GM04503 (cell line): Measurements from ENCODE around the gene MRLN.
"Not testable (repeated sequence)": the region's sequence is repeated elsewhere in the genome, so short reads cannot be mapped to it uniquely, and the experiment has no call there.

Experiments
- DNase-seq: peaks from one replicate; pipeline ENCODE4 v3.0.0-alpha.2; 2012; ENCODE audit warnings: low read depth

Gene MRLN

GRCh38 chr10:59753267-59753666 lies at the start of gene MRLN:
Gene MRLN, minus strand, starts transcription at chr10:59753455.
- DNase-seq: no peak

GRCh38 chr10:59801171-59801570 lies 47.9 kb upstream of the MRLN start:
- no peak for DNase-seq

- DNase-seq: peak; percentile 1
These were observed 46.2 kb upstream of the MRLN start for GRCh38 chr10:59799421-59799820.

DNA sequence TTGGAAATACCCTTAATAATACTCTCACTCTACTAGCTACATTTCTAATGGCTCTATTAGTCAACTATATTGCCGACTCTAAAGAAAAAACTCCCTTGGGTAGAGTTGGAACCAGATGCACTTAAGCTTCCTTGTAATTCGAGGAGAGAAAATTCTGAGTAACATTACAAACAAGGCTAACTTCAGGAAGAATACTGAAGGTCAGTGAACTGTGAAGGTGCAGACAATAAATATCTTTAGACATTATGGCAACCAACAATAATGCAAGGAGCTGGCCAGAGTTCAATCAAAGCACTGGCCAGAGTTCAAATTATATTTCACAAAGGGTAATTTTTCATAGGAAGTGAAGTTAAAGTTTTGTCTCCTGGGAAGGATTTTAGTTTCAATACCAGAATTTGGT lies 40.7 kb upstream of the MRLN start:
- DNase-seq: no peak

- no peak for DNase-seq
These were observed 39.6 kb upstream of the MRLN start for GRCh38 chr10:59792812-59793211.

- DNase-seq: no peak
These were observed 38.3 kb upstream of the MRLN start for GRCh38 chr10:59791601-59792000.

GRCh38 chr10:59790080-59790479 lies 36.8 kb upstream of the MRLN start:
- DNase-seq: not testable (repeated sequence)

- not testable (repeated sequence) for DNase-seq
These were observed 35.7 kb upstream of the MRLN start for GRCh38 chr10:59788914-59789313.

DNA sequence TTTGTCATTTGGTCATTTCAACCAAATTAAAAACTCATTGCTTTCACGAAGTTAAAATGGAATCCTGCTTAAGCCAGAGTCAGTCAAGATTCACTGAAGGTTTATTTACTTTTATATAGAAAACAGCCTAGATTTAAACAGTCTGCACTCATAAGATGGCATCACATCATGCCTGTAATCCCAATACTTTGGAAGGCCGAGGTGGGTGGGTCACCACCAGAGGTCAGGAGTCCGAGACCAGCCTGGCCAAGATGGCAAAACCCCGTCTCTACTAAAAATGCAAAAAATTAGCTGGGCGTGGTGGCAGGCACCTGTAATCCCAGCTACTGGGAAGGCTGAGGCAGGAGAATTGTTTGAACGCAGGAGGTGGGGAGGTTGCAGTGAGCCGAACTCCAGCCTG lies 33.8 kb upstream of the MRLN start:
- DNase-seq: not testable (repeated sequence)

DNA sequence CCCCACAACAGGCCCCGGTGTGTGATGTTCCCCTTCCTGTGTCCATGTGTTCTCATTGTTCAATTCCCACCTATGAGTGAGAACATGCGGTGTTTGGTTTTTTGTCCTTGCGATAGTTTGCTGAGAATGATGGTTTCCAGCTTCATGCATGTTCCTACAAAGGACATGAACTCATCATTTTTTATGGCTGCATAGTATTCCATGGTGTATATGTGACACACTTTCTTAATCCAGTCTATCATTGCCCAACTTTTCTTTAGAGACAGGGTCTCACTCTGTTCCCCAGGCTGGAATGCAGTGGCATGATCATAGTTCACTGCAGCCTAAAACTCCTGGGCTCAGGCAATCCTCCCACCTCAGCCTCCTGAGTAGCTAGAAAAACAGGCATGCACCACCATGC lies 32.2 kb upstream of the MRLN start:
- not testable (repeated sequence) for DNase-seq

GRCh38 chr10:59781511-59781910 lies 28.3 kb upstream of the MRLN start:
- no peak for DNase-seq

DNA sequence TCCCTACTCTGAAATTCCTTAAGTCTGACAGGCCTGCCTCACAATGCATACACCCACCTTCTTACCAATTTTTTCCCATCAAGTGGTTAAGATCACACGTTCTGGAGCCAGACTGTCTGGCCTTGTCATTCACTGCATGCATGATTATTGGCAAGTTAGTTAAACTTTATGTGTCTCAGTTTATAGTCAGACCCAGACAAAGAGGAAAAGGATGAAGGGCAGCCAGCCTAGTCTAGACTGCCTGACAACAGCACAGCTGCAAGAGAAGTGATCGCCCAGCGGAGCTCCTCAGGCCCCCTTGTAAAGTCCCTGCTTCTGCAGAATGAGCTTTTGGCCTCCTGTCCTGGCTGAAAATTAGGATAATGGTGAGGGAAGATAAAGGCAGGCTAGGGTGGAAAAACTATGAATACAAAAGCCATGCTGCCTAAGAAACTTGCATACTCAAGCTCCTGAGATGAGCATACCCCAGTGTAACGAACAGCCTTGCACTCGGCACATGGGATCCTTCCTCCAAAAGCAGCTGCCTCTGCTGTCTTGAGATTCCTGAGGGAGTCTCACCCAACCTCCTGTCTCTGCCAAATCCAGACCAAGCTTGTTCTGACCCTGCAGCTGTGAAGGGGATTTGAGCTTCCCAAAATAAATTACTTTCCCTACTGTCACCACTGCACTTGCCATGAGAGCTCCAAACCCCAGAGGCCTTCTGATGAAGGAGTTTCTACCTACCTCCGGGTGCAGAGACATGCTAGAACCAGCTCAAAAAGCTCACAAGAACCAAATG lies 26.7 kb upstream of the MRLN start:
- DNase-seq: no peak

DNA sequence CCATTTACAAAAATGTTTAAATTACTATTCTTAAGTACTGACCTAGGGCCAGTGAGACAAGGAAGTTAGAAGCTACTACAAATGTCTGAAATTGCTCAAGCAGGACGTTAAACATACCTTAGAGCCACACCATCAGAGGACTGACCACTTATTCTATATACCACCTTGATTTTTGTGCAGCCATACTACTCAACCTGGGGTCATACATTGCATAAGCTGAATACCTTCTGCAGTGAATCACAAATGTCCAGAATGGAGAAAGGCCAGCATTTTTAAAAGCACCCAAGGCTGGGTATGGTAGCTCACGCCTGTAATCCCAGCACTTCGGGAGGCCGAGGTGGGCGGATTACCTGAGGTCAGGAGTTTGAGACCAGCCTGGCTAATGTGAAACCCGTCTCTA lies 21.2 kb upstream of the MRLN start:
- DNase-seq: no peak

DNA sequence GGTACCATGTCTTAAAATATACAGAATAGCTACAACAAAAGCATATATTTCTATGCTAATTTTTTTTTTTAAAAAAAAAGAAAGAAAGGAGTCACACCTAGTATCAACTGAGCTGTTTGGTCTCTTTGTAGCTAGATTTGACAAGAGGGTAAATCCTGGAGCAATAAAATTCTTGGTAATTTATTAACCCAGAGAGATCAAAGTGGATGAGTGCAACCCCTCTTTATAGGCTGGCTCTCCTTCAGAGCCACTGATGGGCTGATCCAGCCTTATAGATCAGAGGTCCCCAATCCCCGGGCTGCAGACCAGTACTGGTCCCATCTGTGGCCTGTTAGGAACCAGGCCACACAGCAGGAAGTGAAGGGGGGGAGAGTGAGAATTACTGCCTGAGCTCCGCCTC lies 19.8 kb upstream of the MRLN start:
- no peak for DNase-seq

DNA sequence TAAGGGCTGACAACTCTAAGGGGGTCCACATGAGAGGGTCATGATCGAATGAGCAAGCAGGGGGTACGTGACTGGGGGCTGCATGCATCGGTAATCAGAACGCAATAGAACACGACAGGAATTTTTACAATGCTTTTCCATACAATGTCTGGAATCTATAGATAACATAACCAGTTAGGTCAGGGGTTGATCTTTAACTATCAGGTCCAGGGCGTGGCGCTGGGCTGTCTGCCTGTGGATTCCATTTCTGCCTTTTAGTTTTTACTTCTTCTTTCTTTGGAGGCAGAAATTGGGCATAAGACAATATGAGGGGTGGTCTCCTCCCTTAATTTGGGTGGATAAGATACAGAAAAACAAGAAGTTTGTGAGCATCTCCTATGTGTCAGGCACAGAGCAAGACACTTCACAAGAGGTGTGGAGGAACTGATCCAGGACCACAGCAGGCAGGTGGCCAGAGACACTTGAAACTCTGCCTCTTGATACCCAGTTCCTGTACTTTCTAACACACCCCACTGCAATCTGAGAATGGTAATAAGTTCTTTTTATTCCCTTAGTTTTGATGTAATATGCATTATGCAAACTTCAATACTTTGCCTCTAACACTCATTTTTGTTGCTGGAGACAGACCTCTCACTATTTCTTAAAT lies 18.0 kb upstream of the MRLN start:
- DNase-seq: no peak

DNA sequence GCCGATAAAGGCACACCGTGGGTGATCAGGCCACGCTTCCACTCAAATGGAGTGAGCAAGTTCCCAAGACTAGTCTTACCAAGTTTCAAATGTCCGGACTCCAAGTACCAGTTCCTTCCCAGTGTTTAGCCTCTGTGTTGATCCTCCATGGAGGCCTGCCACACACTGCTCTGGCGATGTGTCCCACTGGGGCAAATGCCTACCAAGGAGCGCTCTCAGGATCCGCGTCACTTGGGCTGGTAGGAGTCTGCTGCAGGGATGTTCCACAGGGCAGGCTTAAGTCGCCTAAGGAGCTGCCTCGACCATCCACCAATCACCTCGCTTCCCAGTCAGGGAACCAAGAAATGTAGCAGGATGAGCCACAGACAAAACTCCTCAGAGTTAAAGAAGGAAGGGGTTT lies 17.4 kb upstream of the MRLN start:
- DNase-seq: no peak

DNA sequence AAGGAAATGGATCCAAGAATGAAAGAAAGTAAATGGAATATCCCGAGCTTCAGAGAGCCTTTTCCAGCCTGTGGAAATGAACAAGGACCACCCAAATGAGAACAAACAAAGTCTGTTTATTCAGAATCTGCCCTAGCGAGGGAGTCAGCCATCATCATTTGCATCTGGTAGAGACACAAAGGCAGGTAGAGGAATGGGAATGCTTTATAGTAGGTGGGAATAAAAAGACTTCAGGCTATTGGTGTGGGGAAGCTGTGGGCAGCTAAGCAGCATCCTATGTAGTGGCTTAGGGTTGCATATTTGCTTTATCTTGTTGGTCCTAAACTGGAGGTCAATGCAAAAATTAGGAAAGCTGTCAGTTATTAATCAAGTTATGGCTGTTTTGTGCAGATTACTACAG lies 9.2 kb upstream of the MRLN start:
- DNase-seq: no peak

DNA sequence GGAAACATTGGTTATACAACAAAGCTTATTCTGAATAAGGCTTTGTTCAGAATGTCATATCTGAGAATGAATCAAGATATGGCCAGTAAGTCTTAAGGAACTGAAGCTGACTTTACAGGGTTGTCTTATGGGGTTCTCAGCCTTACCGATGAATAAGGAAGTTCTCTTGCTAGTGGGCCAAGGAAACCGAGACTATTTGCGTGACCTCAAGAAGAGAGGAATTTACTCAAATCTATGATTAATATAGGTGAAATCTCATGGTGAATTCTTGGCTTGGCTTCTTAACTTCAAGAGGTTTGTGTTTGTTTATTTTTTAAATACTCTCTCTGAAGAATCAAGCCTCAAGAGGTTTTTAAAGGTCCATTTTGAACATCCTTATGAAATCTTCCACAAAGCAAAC lies 4.7 kb upstream of the MRLN start:
- DNase-seq: no peak

DNA sequence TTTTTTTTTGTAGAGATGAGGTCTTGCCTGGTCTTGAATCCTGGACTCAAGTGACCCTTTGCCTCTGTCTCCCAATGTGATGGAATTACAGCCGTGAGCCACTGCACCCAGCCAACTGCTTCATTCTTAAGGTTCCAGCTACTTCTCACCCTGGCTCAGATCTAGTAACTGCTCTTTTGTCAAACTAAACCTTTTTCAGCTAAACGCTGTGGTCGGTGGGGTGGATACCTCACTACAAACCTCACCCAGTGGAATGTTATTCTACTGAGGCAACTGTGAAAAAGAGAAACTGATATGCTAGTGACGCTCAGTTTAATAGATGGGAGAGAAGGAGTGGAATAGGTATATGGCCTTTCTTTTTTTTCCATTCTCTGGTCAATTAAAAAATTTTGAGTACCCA lies 1.7 kb upstream of the MRLN start:
- no peak for DNase-seq

GRCh38 chr10:59752278-59752940 lies 846 bp downstream of the MRLN start:
- DNase-seq: no peak

GRCh38 chr10:59750155-59750945 lies 2.9 kb downstream of the MRLN start:
- DNase-seq: no peak

- no peak for DNase-seq
These were observed 4.4 kb downstream of the MRLN start for GRCh38 chr10:59748834-59749233.
